Urothelium cell line (cell line): ENCODE data around the gene CLDN34.

Source experiments
- DNase-seq: peaks from one replicate; pipeline ENCODE4 v3.0.0; 2011; ENCODE audit warnings: low spot score, mixed read lengths
- FAIRE-seq: peaks from 2 replicates; lab custom pipeline; 2011; peaks lifted over from hg19 to GRCh38; lab: Jason Lieb, UNC

Gene CLDN34

DNA sequence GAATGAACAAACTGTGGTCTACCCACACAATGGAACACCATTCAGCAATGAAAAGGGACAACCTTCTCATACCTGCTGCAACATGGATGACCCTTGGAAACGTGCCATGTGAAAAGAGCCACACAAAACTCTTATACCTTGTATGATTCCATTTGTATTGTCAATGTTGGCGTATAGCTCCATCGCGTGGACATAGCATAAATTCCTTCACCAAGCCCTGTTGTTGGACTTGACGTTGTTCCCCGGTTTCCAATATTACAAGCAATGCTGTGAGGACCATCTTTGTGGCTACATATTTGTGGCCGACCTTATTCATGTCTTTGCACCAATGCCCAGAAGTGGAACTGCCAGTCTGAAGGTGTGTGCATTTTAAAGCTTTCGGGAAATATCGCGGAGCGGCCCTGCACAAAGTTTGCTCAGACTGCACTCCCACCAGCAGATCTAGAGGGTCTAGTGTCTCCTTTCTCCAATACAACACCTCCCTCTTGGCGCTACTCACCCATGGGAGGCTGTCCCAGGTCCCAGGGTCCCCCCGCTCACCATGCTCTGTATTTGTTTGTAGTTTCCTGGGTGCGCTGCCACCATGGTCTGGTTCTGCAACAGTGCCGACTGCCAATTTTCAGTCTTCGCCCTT lies at the start of gene CLDN34:
Gene CLDN34 (plus strand): TSS at position 584 of the 634 bp plus-strand sequence. CDS start 0 bp downstream, at position 584.
- no peak for FAIRE-seq
- DNase-seq: no peak

DNA sequence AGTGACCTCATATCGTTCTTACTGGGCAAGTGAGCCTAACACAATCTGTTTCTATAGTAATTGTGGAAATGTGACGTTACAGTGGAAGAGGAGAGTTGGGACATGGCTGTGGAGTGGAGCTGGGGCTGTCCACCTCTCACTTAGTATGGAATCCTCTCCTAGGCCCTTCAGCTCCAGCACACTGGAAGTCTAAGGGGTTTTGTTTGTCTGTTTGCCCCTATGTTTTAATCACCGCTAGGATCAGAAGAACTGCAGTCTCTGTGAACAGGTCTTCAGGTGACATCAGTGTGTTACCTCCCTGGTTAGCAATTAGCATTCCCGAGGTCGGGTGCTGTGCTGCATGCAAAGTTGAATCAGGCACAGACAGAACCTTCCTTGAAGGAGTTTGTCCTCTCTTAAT lies 49.3 kb upstream of the CLDN34 start:
- FAIRE-seq: no peak
- DNase-seq: no peak

DNA sequence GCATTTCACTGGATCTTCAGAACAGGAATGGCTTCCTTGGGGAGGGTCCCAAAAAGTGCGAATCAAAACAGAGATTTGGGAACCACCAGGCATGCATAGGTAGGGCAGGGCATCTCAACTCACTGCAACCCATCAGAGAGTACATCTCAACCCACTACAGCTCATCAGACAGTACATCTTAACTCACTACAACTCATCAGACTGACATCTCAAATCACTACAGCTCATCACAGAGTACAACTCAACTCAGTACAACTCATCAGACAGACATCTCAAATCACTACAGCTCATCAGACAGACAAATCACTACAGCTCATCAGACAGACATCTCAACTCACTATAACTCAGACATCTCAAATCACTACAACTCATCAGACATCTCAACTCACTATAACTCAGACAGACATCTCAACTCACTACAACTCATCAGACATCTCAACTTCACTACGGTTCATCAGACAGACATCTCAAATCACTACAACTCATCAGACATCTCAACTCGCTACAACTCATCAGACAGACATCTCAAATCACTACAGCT lies 47.5 kb upstream of the CLDN34 start:
- no peak for FAIRE-seq

DNA sequence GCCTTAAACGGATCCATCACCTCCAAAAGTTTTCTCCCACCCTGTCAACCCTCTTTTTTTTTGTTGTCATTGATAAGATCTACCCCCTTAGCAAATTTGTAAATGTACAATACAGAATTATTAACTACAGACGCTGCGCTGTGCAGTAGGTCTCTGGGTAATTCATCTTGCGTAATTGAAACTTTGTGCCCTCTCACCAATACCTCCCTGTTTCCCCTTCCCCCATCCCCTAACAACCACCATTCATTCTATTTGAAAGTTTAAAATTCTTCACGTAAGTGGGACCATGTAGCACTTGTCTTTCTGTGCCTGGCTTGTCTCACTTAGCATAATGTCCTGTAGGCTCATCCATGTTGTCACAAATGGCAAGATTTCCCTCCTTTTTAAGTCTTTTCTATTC lies 45.8 kb upstream of the CLDN34 start:
- FAIRE-seq (no peak), DNase-seq (no peak)

More for the DNA sequence above, 47.5 kb upstream of the CLDN34 start:
- DNase-seq: no peak

GRCh38 chrX:9923357-9923756 lies 43.8 kb upstream of the CLDN34 start:
- FAIRE-seq (no peak), DNase-seq (no peak)

- FAIRE-seq (no peak), DNase-seq (no peak)
Observed at GRCh38 chrX:9926002-9926401, 41.2 kb upstream of the CLDN34 start.

DNA sequence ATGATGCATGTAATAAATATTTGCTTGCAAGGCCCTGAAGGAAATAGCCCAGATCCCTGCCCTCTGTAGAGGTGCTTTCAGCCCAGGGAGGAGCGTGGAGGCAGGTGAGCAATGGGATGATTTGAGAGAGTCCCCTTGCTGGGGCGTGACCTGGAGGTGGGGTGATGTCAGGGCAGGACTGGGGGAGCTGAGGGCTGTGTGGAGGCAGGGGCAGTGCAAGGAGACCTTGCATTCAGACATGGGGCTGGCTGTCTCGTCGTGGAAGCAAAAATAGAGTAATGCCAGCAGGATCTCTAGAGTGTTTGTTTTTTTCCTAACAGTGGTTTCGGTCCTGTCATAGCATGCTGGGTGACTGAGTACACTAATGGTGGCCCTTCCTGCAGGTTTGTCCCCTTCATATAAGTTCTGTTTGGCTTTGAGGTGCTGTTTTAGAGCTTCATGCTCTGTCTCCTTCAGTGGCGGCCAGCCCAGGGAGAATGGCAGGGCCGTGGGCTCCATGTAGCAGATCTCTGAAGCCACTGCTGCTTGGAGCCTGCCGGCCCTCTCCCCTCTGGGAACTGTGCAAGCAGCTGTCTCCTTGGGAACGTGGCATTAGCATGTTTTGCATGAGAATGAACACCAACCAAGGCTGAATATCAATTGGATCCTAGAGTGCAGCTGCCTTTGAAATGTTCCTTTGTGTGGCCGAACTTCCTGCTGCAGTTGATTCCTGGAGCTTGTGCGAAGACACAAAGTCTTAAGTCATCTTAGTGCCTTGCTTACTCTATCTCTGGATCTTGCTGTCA lies 39.3 kb upstream of the CLDN34 start:
- no peak for DNase-seq
- no peak for FAIRE-seq

GRCh38 chrX:9935436-9935835 lies 31.7 kb upstream of the CLDN34 start:
- DNase-seq (no peak), FAIRE-seq (no peak)

DNA sequence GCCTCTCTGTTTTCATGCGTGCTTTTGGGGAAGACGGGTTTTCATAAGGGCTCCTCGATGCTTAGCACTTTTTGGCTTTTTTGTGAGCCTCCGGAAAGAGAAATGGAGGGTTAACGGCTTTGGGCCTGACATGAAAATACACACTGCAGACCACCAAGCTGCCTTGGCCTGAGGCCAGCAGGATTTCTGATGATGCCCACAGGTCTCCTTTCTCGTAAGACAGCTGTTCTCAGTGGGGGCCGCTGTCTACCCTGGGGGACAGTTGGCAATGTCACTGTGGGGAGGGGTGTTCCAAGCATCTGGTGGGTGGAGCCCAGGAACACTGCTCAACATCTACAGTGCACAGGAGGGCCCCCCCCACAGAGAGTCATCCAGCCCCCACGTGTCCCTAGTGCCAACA lies 29.4 kb upstream of the CLDN34 start:
- no peak for FAIRE-seq
- no peak for DNase-seq

GRCh38 chrX:9938516-9938915 lies 28.6 kb upstream of the CLDN34 start:
- no peak for FAIRE-seq

GRCh38 chrX:9940421-9940820 lies 26.7 kb upstream of the CLDN34 start:
- FAIRE-seq (no peak), DNase-seq (peak; percentile 74)

More at GRCh38 chrX:9938516-9938915, 28.6 kb upstream of the CLDN34 start:
- no peak for DNase-seq

- no peak for FAIRE-seq
- DNase-seq: no peak
Observed at GRCh38 chrX:9942086-9942485, 25.1 kb upstream of the CLDN34 start.

- FAIRE-seq (no peak), DNase-seq (no peak)
Observed at GRCh38 chrX:9943420-9943819, 23.7 kb upstream of the CLDN34 start.

DNA sequence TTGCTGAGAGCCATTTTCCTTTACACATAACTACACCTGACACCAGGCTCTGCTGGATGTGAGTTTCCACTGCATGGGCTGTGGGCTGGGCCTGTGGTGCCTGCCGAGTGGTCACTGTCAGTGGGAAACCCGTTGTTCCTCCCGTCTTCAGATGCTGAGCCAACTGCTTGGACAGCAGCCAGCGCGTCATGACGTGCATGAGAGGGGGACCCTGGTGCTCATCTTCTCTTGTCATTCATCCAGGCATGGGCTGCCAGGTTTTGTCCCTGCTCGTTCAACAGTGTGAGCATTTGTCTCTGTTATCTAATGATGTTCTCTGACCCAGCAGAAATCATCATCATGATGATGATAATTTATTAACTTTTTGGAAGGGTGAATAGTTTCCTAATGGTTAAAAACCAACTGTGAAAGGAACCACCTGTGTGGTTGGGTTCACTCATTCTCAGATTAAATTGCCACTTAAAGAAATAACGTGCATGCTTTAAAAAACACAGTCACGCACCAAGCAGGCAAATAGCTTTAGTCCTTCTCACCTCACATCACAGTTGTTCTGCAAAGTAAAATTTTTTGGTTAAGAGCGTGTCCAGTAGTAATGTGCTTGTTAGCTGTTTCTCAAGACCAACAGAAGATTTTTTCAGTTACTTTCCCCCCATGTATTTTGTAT lies 19.9 kb upstream of the CLDN34 start:
- DNase-seq (no peak), FAIRE-seq (no peak)

GRCh38 chrX:9948406-9948805 lies 18.8 kb upstream of the CLDN34 start:
- FAIRE-seq (no peak), DNase-seq (no peak)

GRCh38 chrX:9952300-9952699 lies 14.9 kb upstream of the CLDN34 start:
- no peak for DNase-seq
- no peak for FAIRE-seq

GRCh38 chrX:9953396-9953795 lies 13.8 kb upstream of the CLDN34 start:
- FAIRE-seq (no peak), DNase-seq (no peak)

- FAIRE-seq (no peak), DNase-seq (no peak)
Observed at GRCh38 chrX:9955506-9955905, 11.7 kb upstream of the CLDN34 start.

GRCh38 chrX:9957743-9958142 lies 9.4 kb upstream of the CLDN34 start:
- FAIRE-seq (no peak), DNase-seq (no peak)

- DNase-seq: no peak
Observed at GRCh38 chrX:9958183-9958582, 9.0 kb upstream of the CLDN34 start.

GRCh38 chrX:9961750-9962149 lies 5.4 kb upstream of the CLDN34 start:
- DNase-seq (no peak), FAIRE-seq (no peak)

More at GRCh38 chrX:9958183-9958582, 9.0 kb upstream of the CLDN34 start:
- FAIRE-seq: no peak

DNA sequence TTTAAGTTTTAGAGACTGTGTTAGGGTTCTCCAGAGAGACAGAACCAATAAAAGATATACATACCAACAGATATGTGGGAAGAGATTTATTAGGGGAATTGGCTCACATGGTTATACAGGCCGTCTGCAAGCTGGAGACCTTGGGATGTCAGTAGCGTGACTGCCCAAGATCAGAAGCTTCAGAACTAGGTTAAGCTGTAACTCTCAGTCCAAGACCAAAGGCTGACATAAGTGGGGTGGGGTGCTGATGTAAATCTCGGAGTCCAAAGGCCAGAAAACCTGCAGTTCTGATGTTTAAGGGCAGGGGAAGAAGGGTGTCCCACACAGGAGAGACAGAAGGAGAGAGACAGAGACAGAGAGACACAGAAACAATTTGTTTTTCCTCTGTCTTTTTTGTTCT lies 10.5 kb downstream of the CLDN34 start:
- FAIRE-seq (no peak), DNase-seq (no peak)
